Loucy (cell line): ENCODE results near the gene CCR5AS.

ENCODE experiments used
- EZH2phosphoT487 ChIP-seq: fragments of 200-600 bp; IDR thresholded peaks from 2 replicates; pipeline ENCODE4 v1.6.1; 2018; ENCODE audit warnings: antibody characterized with exemption, mild to moderate bottlenecking, moderate library complexity, borderline replicate concordance
- TF ChIP-seq, protein P1 (sequence below): fragments of 200-600 bp; sonication (generic); conservative IDR thresholded peaks from 2 replicates; pipeline ENCODE4 v1.5.1; 2014; ENCODE audit warnings: mild to moderate bottlenecking, antibody characterized with exemption, low read length

DNA sequence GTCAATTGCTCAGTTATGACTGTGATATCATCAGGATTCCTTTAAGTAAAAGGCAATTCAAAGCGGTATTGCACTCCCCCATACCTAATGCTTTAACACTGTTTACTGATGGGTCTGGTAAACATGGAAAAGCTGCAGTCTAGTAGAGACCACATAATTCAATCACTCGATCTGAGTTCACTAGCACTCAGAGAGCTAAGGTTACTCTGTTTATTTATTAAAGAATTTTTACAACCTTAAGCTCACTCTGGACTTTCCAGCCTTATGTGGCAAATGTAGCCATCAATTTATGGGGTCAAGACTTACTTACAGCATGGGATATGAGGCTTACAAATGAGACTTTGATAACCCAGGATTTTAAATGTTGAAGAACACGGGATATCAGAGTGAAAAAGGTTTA lies 71.3 kb downstream of the CCR5AS start:
- TF ChIP-seq, protein P1, sequence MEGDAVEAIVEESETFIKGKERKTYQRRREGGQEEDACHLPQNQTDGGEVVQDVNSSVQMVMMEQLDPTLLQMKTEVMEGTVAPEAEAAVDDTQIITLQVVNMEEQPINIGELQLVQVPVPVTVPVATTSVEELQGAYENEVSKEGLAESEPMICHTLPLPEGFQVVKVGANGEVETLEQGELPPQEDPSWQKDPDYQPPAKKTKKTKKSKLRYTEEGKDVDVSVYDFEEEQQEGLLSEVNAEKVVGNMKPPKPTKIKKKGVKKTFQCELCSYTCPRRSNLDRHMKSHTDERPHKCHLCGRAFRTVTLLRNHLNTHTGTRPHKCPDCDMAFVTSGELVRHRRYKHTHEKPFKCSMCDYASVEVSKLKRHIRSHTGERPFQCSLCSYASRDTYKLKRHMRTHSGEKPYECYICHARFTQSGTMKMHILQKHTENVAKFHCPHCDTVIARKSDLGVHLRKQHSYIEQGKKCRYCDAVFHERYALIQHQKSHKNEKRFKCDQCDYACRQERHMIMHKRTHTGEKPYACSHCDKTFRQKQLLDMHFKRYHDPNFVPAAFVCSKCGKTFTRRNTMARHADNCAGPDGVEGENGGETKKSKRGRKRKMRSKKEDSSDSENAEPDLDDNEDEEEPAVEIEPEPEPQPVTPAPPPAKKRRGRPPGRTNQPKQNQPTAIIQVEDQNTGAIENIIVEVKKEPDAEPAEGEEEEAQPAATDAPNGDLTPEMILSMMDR = no peak
- TF ChIP-seq EZH2phosphoT487 = no peak
